BLaER1 treated with 17β-estradiol and CSF1 and Interleukin-3, amounts not matched to agents 10 nM and 100 nM (cell line): ENCODE data around the gene PDK1.

ENCODE experiments used
- H3K27ac ChIP-seq, 11 experiments: shearing (Covaris generic); formaldehyde crosslinking; 2 replicates each; pipeline ENCODE4 v1.8.1; 2022
- H3K27me3 ChIP-seq, 11 experiments: shearing (Covaris generic); formaldehyde crosslinking; 2 replicates each; pipeline ENCODE4 v1.8.1; 2022
- H3K36me3 ChIP-seq, 11 experiments: shearing (Covaris generic); formaldehyde crosslinking; 2 replicates each; pipeline ENCODE4 v1.8.1; 2022
- H3K4me1 ChIP-seq, 10 experiments: shearing (Covaris generic); formaldehyde crosslinking; 2 replicates each; pipeline ENCODE4 v1.8.1; 2022
- H3K4me2 ChIP-seq, 11 experiments: shearing (Covaris generic); formaldehyde crosslinking; 2 replicates each; pipeline ENCODE4 v1.8.1; 2022
- H3K4me3 ChIP-seq, 10 experiments: shearing (Covaris generic); formaldehyde crosslinking; 2 replicates each; pipeline ENCODE4 v1.8.1; 2022
- H3K9ac ChIP-seq, 11 experiments: shearing (Covaris generic); formaldehyde crosslinking; 2 replicates each; pipeline ENCODE4 v1.8.1; 2022
- H3K9me3 ChIP-seq, 11 experiments: shearing (Covaris generic); formaldehyde crosslinking; replicated peaks in 1 of 11; 2 replicates each; pipeline ENCODE4 v1.8.1; 2022
- H4K20me1 ChIP-seq, 11 experiments: shearing (Covaris generic); formaldehyde crosslinking; 2 replicates each; pipeline ENCODE4 v1.8.1; 2022
- Cebpa-rat ChIP-seq, 11 experiments: shearing (Covaris generic); IDR thresholded peaks; 2 replicates each; pipeline ENCODE4 v1.8.1; 2022

The PDK1 gene

DNA sequence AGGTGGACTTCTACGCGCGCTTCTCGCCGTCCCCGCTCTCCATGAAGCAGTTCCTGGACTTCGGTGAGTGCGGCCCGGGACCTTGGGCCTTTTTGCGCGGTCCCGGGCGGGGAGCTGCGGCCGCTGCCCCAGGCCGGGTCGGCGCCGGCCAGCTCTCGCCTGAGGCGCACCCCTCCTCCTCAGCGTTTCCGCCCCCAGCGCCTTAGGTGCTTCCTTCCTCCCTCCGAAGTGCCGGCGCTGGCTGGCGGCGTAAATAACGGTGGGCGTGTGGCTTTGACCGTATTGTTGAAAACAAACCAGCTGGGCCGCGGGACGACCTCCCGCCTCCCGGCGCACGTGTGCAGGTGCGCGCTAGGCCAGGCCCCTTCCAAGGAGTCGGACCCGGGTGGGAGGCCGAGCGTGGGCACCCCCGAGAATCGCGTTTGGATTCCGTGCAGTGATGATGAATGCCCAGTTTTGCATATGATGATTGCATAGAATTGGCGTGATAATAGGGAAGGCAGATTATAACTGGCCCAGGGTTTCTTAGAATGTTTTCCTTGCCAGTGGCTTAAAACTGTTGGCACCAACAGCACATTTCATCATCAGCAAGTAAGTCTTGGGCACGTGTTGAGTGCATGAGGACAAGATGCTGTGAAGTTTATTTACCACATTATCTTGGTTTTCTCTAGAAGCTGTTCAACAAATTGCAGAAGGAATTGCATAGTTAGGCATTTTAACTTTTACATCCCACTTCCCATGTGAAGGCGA, 569 bp downstream of the PDK1 start:
- Histone ChIP-seq H3K36me3 (peaks cover 11 to 31% (median 24%) of the 10 kb centered on the region in 11 experiments), H3K9ac (peak overlapping the region; percentile 84 to 96 (median 93)), H3K9me3 (no peaks in the 10 kb centered on the region), H3K27me3 (no peaks in the 10 kb centered on the region), H3K4me3 (peak overlapping the region; percentile 79 to 99 (median 90)), H4K20me1 (peaks cover 0 to 40% (median 5%) of the 10 kb centered on the region in 11 experiments; a peak in 10 of 22 replicates), H3K4me1 (peaks cover 31 to 62% (median 40%) of the 10 kb centered on the region in 10 experiments), H3K4me2 (peak overlapping the region; percentile 80 to 94 (median 88)), H3K27ac (peak overlapping the region; percentile 82 to 97 (median 88))
- TF ChIP-seq Cebpa-rat (IDR thresholded peaks at IDR 0.05), result no peak

- Histone ChIP-seq H3K4me1 (peaks cover 30 to 43% (median 37%) of the 10 kb centered on the region in 10 experiments), H4K20me1 (peaks cover 0 to 53% (median 5%) of the 10 kb centered on the region in 11 experiments; a peak in 10 of 22 replicates), H3K27ac (no peak overlapping the region), H3K4me2 (peak overlapping the region in 10 of 11 experiments; percentile 80 to 94 (median 88); a peak in 16 of 22 replicates), H3K4me3 (peak overlapping the region in 1 of 10 experiments; percentile 94; a peak in 1 of 20 replicates), H3K27me3 (no peaks in the 10 kb centered on the region), H3K9me3 (no peaks in the 10 kb centered on the region), H3K36me3 (peaks cover 28 to 49% (median 37%) of the 10 kb centered on the region in 11 experiments), H3K9ac (peak overlapping the region in 3 of 11 experiments; percentile 95 to 96 (median 95); a peak in 4 of 22 replicates)
- no peak for TF ChIP-seq Cebpa-rat (IDR thresholded peaks at IDR 0.05)
Measured at GRCh38 chr2:172558372-172558771, 2.5 kb downstream of the PDK1 start.

GRCh38 chr2:172560721-172561120, 4.8 kb downstream of the PDK1 start:
- TF ChIP-seq Cebpa-rat (IDR thresholded peaks at IDR 0.05), result no peak
- no peak overlapping the region for H3K9ac ChIP-seq
- no peak overlapping the region for H3K4me2 ChIP-seq
- peaks cover 51 to 73% (median 60%) of the 10 kb centered on the region in 11 experiments for H3K36me3 ChIP-seq
- H3K4me1 ChIP-seq, result peaks cover 19 to 26% (median 20%) of the 10 kb centered on the region in 10 experiments
- H3K9me3 ChIP-seq, result no peaks in the 10 kb centered on the region
- no peak overlapping the region for H3K4me3 ChIP-seq
- peaks cover 0 to 69% (median 5%) of the 10 kb centered on the region in 11 experiments; a peak in 10 of 22 replicates for H4K20me1 ChIP-seq
- H3K27me3 ChIP-seq, result no peaks in the 10 kb centered on the region
- H3K27ac ChIP-seq, result no peak overlapping the region

DNA sequence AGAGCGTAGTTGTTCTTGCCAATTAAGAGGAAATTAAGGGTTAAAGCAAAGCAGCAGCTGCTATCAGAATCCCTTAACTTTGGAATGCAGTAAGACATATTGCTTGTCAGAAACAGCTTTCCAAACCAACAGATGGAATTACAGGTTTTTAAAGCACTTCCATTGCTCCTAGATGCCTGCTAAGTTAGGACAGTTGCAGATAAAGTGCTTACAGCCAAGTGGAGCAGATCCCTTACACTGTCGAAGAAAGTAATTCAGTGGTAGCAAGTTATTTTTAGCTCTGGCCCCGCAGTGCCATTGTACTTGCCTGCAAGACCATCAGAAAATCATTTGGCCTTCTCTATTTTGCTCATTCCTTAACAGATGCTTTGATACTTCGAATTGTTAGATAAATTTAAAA, 5.4 kb downstream of the PDK1 start:
- Histone ChIP-seq H3K9ac (no peak overlapping the region), H3K36me3 (peaks cover 56 to 78% (median 65%) of the 10 kb centered on the region in 11 experiments), H3K4me2 (no peak overlapping the region), H3K27me3 (no peaks in the 10 kb centered on the region), H4K20me1 (peaks cover 0 to 69% (median 5%) of the 10 kb centered on the region in 11 experiments; a peak in 10 of 22 replicates), H3K9me3 (no peaks in the 10 kb centered on the region), H3K4me1 (peaks cover 19 to 26% (median 20%) of the 10 kb centered on the region in 10 experiments), H3K27ac (no peak overlapping the region), H3K4me3 (no peak overlapping the region)
- no peak for TF ChIP-seq Cebpa-rat (IDR thresholded peaks at IDR 0.05)

GRCh38 chr2:172562298-172562697, 6.4 kb downstream of the PDK1 start:
- no peak for TF ChIP-seq Cebpa-rat (IDR thresholded peaks at IDR 0.05)
- Histone ChIP-seq H3K9me3 (no peaks in the 10 kb centered on the region), H4K20me1 (peaks cover 0 to 67% (median 5%) of the 10 kb centered on the region in 11 experiments; a peak in 10 of 22 replicates), H3K9ac (no peak overlapping the region), H3K4me1 (peaks cover 13 to 21% (median 14%) of the 10 kb centered on the region in 10 experiments), H3K4me2 (no peak overlapping the region), H3K27me3 (no peaks in the 10 kb centered on the region), H3K4me3 (no peak overlapping the region), H3K36me3 (peaks cover 63 to 88% (median 74%) of the 10 kb centered on the region in 11 experiments), H3K27ac (no peak overlapping the region)

- no peak overlapping the region for H3K9ac ChIP-seq
Measured at GRCh38 chr2:172564376-172564775, 8.5 kb downstream of the PDK1 start.

DNA sequence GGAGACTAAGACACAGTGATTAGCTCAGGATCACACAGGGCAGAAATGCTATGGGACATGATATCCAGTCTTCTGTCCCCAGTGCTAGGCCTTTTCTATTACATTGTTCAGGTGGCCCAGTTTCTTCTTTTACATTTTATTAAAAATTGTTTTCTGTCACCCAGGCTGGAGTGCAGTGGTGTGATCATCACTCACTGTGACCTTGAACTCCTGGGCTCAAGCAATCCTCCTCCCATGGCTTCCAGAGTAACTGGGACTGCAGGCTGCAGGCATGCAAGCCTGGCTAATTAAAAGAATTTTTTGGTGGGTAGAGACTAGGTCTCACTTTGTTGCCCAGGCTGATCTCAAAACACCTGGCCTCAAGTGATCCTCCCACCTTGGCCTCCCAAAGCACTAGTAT, 15.4 kb downstream of the PDK1 start:
- Histone ChIP-seq H3K4me2 (no peak overlapping the region), H4K20me1 (no peaks in the 10 kb centered on the region; a peak in 1 of 22 replicates), H3K4me1 (no peaks in the 10 kb centered on the region), H3K27ac (no peak overlapping the region), H3K27me3 (no peaks in the 10 kb centered on the region), H3K9ac (no peak overlapping the region), H3K4me3 (no peak overlapping the region), H3K9me3 (peaks cover 29 to 50% (median 43%) of the 10 kb centered on the region in 11 experiments), H3K36me3 (peaks cover 88 to 100% (median 97%) of the 10 kb centered on the region in 11 experiments)
- TF ChIP-seq Cebpa-rat (IDR thresholded peaks at IDR 0.05), result no peak

More at GRCh38 chr2:172564376-172564775, 8.5 kb downstream of the PDK1 start:
- Histone ChIP-seq H3K4me2 (no peak overlapping the region), H3K4me1 (peaks cover 0 to 7% (median 0%) of the 10 kb centered on the region in 10 experiments; a peak in 3 of 20 replicates), H3K4me3 (no peak overlapping the region), H4K20me1 (peaks cover 0 to 48% (median 0%) of the 10 kb centered on the region in 11 experiments; a peak in 8 of 22 replicates), H3K27ac (no peak overlapping the region), H3K27me3 (no peaks in the 10 kb centered on the region), H3K36me3 (peaks cover 77 to 99% (median 88%) of the 10 kb centered on the region in 11 experiments), H3K9me3 (no peaks in the 10 kb centered on the region)
- TF ChIP-seq Cebpa-rat (IDR thresholded peaks at IDR 0.05), result no peak

- Histone ChIP-seq H3K27ac (no peak overlapping the region), H3K9ac (no peak overlapping the region), H3K4me1 (no peaks in the 10 kb centered on the region), H3K27me3 (no peaks in the 10 kb centered on the region), H3K4me2 (no peak overlapping the region), H3K36me3 (peaks cover 90 to 100% (median 98%) of the 10 kb centered on the region in 11 experiments), H4K20me1 (no peaks in the 10 kb centered on the region; a peak in 1 of 22 replicates), H3K4me3 (no peak overlapping the region), H3K9me3 (peaks cover 46 to 67% (median 60%) of the 10 kb centered on the region in 11 experiments)
- no peak for TF ChIP-seq Cebpa-rat (IDR thresholded peaks at IDR 0.05)
Measured at GRCh38 chr2:172572981-172573380, 17.1 kb downstream of the PDK1 start.

GRCh38 chr2:172574965-172575364, 19.1 kb downstream of the PDK1 start:
- H3K4me1 ChIP-seq, result peaks cover 0 to 10% (median 0%) of the 10 kb centered on the region in 10 experiments; a peak in 1 of 20 replicates
- no peak overlapping the region for H3K4me2 ChIP-seq
- no peak overlapping the region for H3K9ac ChIP-seq
- no peaks in the 10 kb centered on the region for H4K20me1 ChIP-seq
- no peak overlapping the region for H3K4me3 ChIP-seq
- peaks cover 60 to 87% (median 80%) of the 10 kb centered on the region in 11 experiments for H3K9me3 ChIP-seq
- no peaks in the 10 kb centered on the region for H3K27me3 ChIP-seq
- H3K27ac ChIP-seq, result no peak overlapping the region
- TF ChIP-seq Cebpa-rat (IDR thresholded peaks at IDR 0.05), result no peak
- H3K36me3 ChIP-seq, result peaks cover 91 to 100% (median 98%) of the 10 kb centered on the region in 11 experiments
